ENCODE measurements around the gene RASGRP2.
A peak's percentile ranks its signal among the peaks of the same experiment; 100 is the strongest.

The RASGRP2 gene

DNA sequence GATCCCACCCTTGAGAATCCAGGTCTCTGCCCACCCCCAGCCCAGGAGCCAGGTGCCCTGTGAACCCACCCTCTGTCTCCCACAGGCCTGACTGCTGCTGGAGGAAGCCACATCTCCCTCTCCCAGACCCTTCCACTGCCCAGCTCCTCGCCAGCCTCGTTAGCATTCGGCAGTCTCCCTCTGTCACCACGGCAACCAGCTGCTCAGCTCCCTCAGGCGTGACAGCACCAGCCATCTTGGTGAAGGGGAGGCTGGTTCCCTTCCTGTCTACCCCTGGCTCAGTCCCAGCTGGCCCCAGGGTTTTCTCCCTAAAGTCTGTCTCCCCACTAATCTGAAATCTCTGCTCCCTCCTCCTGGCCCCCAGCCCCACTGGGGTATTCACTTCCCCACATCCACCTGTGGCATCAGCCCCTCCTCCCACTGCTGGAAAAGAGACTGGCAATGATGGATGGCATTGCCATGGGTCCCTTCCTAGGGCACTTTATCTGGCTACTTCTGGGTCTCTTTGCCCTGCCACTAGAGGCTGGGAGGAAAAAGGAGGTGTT, 49.0 kb downstream of the RASGRP2 start:
- TF ChIP-seq, protein P1, sequence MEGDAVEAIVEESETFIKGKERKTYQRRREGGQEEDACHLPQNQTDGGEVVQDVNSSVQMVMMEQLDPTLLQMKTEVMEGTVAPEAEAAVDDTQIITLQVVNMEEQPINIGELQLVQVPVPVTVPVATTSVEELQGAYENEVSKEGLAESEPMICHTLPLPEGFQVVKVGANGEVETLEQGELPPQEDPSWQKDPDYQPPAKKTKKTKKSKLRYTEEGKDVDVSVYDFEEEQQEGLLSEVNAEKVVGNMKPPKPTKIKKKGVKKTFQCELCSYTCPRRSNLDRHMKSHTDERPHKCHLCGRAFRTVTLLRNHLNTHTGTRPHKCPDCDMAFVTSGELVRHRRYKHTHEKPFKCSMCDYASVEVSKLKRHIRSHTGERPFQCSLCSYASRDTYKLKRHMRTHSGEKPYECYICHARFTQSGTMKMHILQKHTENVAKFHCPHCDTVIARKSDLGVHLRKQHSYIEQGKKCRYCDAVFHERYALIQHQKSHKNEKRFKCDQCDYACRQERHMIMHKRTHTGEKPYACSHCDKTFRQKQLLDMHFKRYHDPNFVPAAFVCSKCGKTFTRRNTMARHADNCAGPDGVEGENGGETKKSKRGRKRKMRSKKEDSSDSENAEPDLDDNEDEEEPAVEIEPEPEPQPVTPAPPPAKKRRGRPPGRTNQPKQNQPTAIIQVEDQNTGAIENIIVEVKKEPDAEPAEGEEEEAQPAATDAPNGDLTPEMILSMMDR (IDR thresholded peaks at IDR 0.05; ENCODE audit: extremely low read depth, missing control alignments): no peak
- DNase-seq (ENCODE audit: low spot score): no peak

DNA sequence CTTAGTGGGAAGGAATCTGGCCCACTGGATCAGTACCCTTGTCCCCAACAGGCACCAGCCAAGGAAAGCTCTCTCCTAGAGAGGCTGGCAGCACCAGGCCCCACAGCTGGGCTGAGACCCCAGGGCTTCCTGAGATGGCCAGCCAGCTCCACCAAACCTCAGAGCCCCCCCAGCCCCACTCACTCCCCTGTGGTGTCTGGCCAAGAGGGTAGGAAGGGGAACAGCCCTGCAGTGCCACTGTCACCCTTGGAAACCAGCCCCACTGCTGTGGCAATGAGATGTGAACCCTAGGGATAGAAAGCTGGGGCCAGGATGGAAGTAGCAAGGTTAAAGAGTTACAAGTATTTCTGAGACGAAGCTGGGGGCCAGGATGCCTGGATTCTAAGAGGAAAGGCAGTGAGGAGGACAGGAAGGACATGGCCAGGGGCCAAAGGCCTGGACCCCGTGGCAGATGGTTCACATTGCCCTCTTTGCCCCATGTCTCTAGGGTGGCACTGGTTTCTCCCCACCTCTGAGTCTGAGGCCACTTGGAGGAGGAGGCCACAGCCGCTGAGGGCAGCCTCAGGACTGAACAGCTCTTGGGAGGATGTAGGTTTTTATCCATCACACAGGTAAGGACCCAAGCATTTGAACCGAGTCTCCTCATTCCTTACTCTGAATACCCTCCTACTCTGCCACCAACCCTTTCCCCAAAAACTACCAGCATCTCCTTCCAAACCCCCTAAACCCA, 49.8 kb downstream of the RASGRP2 start:
- DNase-seq (ENCODE audit: low spot score): no peak
- TF ChIP-seq, protein P1 (IDR thresholded peaks at IDR 0.05; ENCODE audit: extremely low read depth, missing control alignments): no peak

DNA sequence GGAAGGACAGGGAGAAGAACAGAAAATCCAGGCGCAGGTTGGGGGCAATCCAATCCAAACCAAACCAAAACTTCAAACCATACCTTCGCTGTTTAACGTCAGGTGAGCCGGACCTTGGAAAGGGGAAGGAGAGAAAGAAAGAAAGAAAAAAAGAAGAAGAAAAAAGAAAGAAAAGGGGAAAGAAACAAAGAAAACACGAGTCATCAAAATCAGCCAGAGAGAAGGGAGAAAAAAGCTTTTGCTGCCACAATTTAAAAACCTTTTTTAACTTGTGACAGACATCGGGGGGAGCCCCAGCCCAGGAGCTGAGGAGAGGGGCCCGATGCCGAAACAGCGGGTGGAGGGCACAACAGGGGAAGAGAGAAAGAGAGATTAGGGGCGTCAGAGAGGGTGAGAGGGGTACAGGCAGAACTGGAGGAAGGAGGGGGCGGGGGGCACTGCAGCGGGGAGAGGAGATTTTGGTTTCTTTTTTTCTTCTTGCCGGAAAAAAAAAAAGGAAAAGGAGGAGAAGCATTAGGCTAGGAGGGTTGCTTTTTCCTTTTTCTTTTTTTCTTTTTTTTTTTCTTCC, 51.1 kb downstream of the RASGRP2 start:
- TF ChIP-seq, protein P1 (IDR thresholded peaks at IDR 0.05; ENCODE audit: extremely low read depth, missing control alignments): no peak
- no peak for DNase-seq (ENCODE audit: low spot score)

DNA sequence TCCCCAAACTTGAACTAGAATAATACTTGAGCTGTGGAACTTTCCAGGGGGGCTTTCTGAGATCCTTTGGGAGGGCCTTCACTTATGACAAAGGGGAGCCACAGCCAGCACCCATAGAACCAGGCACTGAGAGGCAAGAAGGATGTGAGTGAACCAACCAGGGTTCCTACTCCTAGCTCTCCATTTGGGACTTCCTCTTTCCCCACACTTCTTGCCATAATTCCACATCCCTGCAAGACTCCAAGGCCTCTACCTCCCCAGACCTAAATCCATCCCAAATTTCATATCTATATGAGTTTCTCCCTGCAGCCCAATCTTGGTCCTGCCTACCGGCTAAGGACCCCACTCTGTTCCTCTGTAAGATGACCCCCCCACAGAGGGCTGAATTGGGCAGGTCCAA, 52.4 kb downstream of the RASGRP2 start:
- no peak for DNase-seq (ENCODE audit: low spot score)
- TF ChIP-seq, protein P1 (IDR thresholded peaks at IDR 0.05; ENCODE audit: extremely low read depth, missing control alignments): no peak

DNA sequence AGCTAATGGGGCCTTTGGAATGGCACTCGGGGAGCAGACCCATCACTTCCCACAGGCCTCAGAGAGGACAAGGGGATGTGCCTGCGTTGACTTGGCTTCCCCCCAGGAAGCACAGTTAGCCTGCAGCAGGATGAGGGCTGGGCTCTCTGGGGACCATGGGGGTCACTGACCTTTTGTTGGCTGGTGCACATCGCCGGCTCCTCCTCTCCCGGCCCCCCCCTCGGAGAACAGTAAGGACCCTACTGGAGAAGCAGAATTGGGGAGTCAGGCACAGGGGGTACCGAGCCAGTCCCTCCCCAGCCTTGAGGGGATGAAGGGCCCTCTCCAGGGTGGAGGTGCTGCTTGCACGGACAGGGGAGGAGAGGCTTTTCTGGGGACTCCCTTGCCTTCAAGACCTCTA, 53.7 kb downstream of the RASGRP2 start:
- no peak for DNase-seq (ENCODE audit: low spot score)
- TF ChIP-seq, protein P1 (IDR thresholded peaks at IDR 0.05; ENCODE audit: extremely low read depth, missing control alignments): no peak

DNA sequence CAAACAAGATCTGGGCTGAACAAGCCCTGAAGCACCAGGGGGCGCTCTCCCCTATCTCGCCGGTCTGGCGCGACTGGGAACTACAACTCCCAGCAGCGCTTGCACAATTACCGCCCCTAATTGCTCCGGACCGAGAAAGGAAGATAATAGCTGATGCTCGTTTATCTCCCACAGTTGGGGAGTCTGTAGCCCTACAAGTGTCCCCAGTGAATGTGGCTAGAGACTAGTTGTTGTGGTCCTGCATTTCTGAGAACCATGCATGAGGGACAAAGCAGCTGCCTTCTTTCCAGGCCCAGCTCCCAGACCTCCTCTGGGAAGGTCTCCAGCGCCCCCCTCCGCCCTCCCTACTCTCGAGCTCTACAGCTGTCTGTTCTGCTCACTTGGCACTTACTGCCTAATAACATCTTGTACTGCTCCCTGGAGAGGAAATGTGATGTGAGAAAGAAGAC, 55.4 kb downstream of the RASGRP2 start:
- DNase-seq (ENCODE audit: low spot score): peak; percentile 89
- TF ChIP-seq, protein P1 (IDR thresholded peaks at IDR 0.05; ENCODE audit: extremely low read depth, missing control alignments): peak; percentile 92

Data from GM20000 (cell line).